ENCODE data around the gene RABGGTB. TPM values are rescaled to one million over a fixed set of nuclear protein-coding genes. Genes with fewer than 3 reads are reported as not detected.
"Not testable (repeated sequence)": the region's sequence is repeated elsewhere in the genome, so short reads cannot be mapped to it uniquely, and the experiment has no call there.

The RABGGTB gene
- total RNA-seq, 2 donors from 2014 or later: 108 to 113 TPM

GRCh38 chr1:75812065-75812464, 26.0 kb downstream of the RABGGTB start:
- no peak overlapping the region for H3K27ac ChIP-seq (ENCODE audit: low read depth, low read length)
- no peaks in the 10 kb centered on the region for H3K9me3 Mint-ChIP-seq
- H3K4me1 ChIP-seq (ENCODE audit: control insufficient read depth, insufficient read depth, low read length): no peaks in the 10 kb centered on the region
- no peaks in the 10 kb centered on the region for H3K4me1 Mint-ChIP-seq
- 96 to 100% methylated on average over 2 to 3 of the region's 3 CpGs for WGBS, 2 experiments (ENCODE audit: insufficient coverage in 1 of 2, insufficient read length in 1 of 2)
- no peaks in the 10 kb centered on the region for H3K36me3 ChIP-seq (ENCODE audit: control insufficient read depth, insufficient read depth, low read length)
- H3K4me3 Mint-ChIP-seq: no peak overlapping the region
- TF ChIP-seq CTCF (conservative IDR thresholded peaks at IDR 0.05): no peak
- no peak for DNase-seq
- H3K9me3 ChIP-seq (ENCODE audit: control insufficient read depth, low read length): no peaks in the 10 kb centered on the region
- no peaks in the 10 kb centered on the region for H3K27me3 ChIP-seq (ENCODE audit: control insufficient read depth, insufficient read depth, low read length, poor library complexity, severe bottlenecking)
- no peaks in the 10 kb centered on the region for H3K27me3 Mint-ChIP-seq (ENCODE audit: insufficient read depth)
- no peak overlapping the region for H3K4me3 ChIP-seq (ENCODE audit: low read length)
- no peak overlapping the region for H3K27ac Mint-ChIP-seq
- no peak overlapping the region for H3K9ac ChIP-seq (ENCODE audit: extremely low read depth, low read length, poor library complexity, severe bottlenecking)
- H3K36me3 Mint-ChIP-seq (ENCODE audit: low read depth): no peaks in the 10 kb centered on the region

GRCh38 chr1:75823596-75823995, 37.5 kb downstream of the RABGGTB start:
- H3K27me3 Mint-ChIP-seq (ENCODE audit: insufficient read depth); H3K27ac Mint-ChIP-seq; H3K27me3 ChIP-seq (ENCODE audit: control insufficient read depth, insufficient read depth, low read length, poor library complexity, severe bottlenecking); H3K9ac ChIP-seq (ENCODE audit: extremely low read depth, low read length, poor library complexity, severe bottlenecking); H3K4me1 ChIP-seq (ENCODE audit: control insufficient read depth, insufficient read depth, low read length); DNase-seq; H3K4me3 ChIP-seq (ENCODE audit: low read length); H3K36me3 Mint-ChIP-seq (ENCODE audit: low read depth); H3K27ac ChIP-seq (ENCODE audit: low read depth, low read length); H3K9me3 ChIP-seq (ENCODE audit: control insufficient read depth, low read length); H3K36me3 ChIP-seq (ENCODE audit: control insufficient read depth, insufficient read depth, low read length); H3K4me3 Mint-ChIP-seq; H3K4me1 Mint-ChIP-seq: not testable (repeated sequence)
- peaks cover 22% of the 10 kb centered on the region for H3K9me3 Mint-ChIP-seq
- 69 to 71% methylated on average over 1 of the region's 1 CpG for WGBS, 2 experiments (ENCODE audit: insufficient coverage in 1 of 2, insufficient read length in 1 of 2)

GRCh38 chr1:75836528-75837100, 50.6 kb downstream of the RABGGTB start:
- no peaks in the 10 kb centered on the region for H3K27me3 ChIP-seq (ENCODE audit: control insufficient read depth, insufficient read depth, low read length, poor library complexity, severe bottlenecking)
- no peaks in the 10 kb centered on the region for H3K4me1 ChIP-seq (ENCODE audit: control insufficient read depth, insufficient read depth, low read length)
- no peaks in the 10 kb centered on the region for H3K4me1 Mint-ChIP-seq
- peaks cover 21% of the 10 kb centered on the region for H3K9me3 Mint-ChIP-seq
- no peak for DNase-seq
- peaks cover 7% of the 10 kb centered on the region for H3K27me3 Mint-ChIP-seq (ENCODE audit: insufficient read depth)
- H3K4me3 ChIP-seq (ENCODE audit: low read length): no peak overlapping the region
- TF ChIP-seq CTCF (conservative IDR thresholded peaks at IDR 0.05): no peak
- H3K27ac ChIP-seq (ENCODE audit: low read depth, low read length): no peak overlapping the region
- no peaks in the 10 kb centered on the region for H3K36me3 ChIP-seq (ENCODE audit: control insufficient read depth, insufficient read depth, low read length)
- no peak overlapping the region for H3K4me3 Mint-ChIP-seq
- WGBS, 2 experiments (ENCODE audit: insufficient coverage in 1 of 2, insufficient read length in 1 of 2): 80 to 83% methylated on average over 1 to 2 of the region's 2 CpGs
- no peak overlapping the region for H3K27ac Mint-ChIP-seq
- no peak overlapping the region for H3K9ac ChIP-seq (ENCODE audit: extremely low read depth, low read length, poor library complexity, severe bottlenecking)
- H3K36me3 Mint-ChIP-seq (ENCODE audit: low read depth): no peaks in the 10 kb centered on the region
- H3K9me3 ChIP-seq (ENCODE audit: control insufficient read depth, low read length): no peaks in the 10 kb centered on the region

- Histone ChIP-seq H3K27ac (ENCODE audit: low read depth, low read length) (no peak overlapping the region), H3K27me3 (ENCODE audit: control insufficient read depth, insufficient read depth, low read length, poor library complexity, severe bottlenecking) (no peaks in the 10 kb centered on the region), H3K9ac (ENCODE audit: extremely low read depth, low read length, poor library complexity, severe bottlenecking) (no peak overlapping the region), H3K36me3 (ENCODE audit: control insufficient read depth, insufficient read depth, low read length) (no peaks in the 10 kb centered on the region), H3K9me3 (ENCODE audit: control insufficient read depth, low read length) (no peaks in the 10 kb centered on the region), H3K4me3 (ENCODE audit: low read length) (no peak overlapping the region), H3K4me1 (ENCODE audit: control insufficient read depth, insufficient read depth, low read length) (no peaks in the 10 kb centered on the region)
- no peak overlapping the region for H3K27ac Mint-ChIP-seq
- peaks cover 11% of the 10 kb centered on the region for H3K9me3 Mint-ChIP-seq
- DNase-seq: no peak
- H3K36me3 Mint-ChIP-seq (ENCODE audit: low read depth): no peaks in the 10 kb centered on the region
- H3K27me3 Mint-ChIP-seq (ENCODE audit: insufficient read depth): no peaks in the 10 kb centered on the region
- H3K4me3 Mint-ChIP-seq: no peak overlapping the region
- no peak for TF ChIP-seq CTCF (conservative IDR thresholded peaks at IDR 0.05)
- H3K4me1 Mint-ChIP-seq: peaks cover 5% of the 10 kb centered on the region
- WGBS, 2 experiments (ENCODE audit: insufficient coverage in 1 of 2, insufficient read length in 1 of 2): 89 to 100% methylated on average over 1 to 2 of the region's 2 CpGs
Measured at GRCh38 chr1:75838079-75838478, 52.0 kb downstream of the RABGGTB start.
